Measurements from ENCODE around the gene NOP56.

NOP56 gene

DNA sequence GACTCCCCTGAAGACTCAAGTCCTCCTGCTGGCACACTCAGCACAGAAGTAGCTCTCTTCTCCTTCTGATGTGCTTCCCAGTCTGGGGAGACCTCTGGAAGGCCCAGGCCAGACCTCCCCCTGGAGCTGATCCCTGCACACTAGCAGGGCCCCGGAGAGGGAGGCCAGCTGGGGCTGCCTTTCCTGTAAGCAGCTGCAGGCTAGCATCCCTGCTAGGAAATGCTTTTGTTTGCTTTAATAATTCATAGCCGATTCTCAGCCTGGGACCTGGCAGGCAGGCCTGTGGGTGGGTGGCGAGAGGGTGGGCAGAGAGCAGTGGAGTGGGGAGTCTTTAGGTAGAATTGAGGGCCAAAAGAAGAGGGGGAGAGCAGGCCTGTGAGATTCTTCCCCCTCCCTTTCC is 45.3 kb downstream of the NOP56 start:
- no peak for TF ChIP-seq ZNF274 (IDR thresholded peaks at IDR 0.05; ENCODE audit: low read depth, low read length)
- no peak overlapping the region for H3K4me3 ChIP-seq (ENCODE audit: low read length)

GRCh38 chr20:2698186-2698817 is 45.9 kb downstream of the NOP56 start:
- H3K4me3 ChIP-seq (ENCODE audit: low read length), result no peak overlapping the region
- no peak for TF ChIP-seq ZNF274 (IDR thresholded peaks at IDR 0.05; ENCODE audit: low read depth, low read length)

GRCh38 chr20:2698912-2699311 is 46.5 kb downstream of the NOP56 start:
- no peak for TF ChIP-seq ZNF274 (IDR thresholded peaks at IDR 0.05; ENCODE audit: low read depth, low read length)
- no peak overlapping the region for H3K4me3 ChIP-seq (ENCODE audit: low read length)

- no peak for TF ChIP-seq ZNF274 (IDR thresholded peaks at IDR 0.05; ENCODE audit: low read depth, low read length)
- H3K4me3 ChIP-seq (ENCODE audit: low read length), result no peak overlapping the region
Measured at GRCh38 chr20:2699775-2700413, 47.5 kb downstream of the NOP56 start.

- H3K4me3 ChIP-seq (ENCODE audit: low read length), result no peak overlapping the region
- no peak for TF ChIP-seq ZNF274 (IDR thresholded peaks at IDR 0.05; ENCODE audit: low read depth, low read length)
Measured at GRCh38 chr20:2700913-2701620, 48.6 kb downstream of the NOP56 start.

DNA sequence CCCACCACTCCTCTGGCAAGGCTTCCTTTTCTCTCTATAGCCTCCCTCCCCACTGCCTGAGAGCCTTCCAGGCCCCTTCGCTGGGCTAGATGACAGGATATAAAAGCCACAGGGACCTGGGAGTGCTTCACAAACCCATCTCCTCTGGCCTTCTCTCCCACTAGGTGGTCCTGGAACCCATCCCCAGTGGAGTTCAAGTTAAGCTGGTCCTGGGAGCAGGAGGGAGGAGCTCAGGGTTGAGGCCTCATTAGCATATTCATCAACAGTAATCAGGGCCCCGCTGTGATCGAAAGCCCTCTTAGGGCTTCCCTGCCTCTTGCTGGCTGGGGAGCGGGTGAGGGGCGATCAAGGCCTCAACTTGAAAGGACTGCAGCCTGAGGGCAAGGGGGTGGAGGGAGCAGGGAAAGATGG is 49.2 kb downstream of the NOP56 start:
- TF ChIP-seq ZNF274 (IDR thresholded peaks at IDR 0.05; ENCODE audit: low read depth, low read length), result no peak
- no peak overlapping the region for H3K4me3 ChIP-seq (ENCODE audit: low read length)

GRCh38 chr20:2703716-2704475 is 51.5 kb downstream of the NOP56 start:
- no peak overlapping the region for H3K4me3 ChIP-seq (ENCODE audit: low read length)
- TF ChIP-seq ZNF274 (IDR thresholded peaks at IDR 0.05; ENCODE audit: low read depth, low read length), result no peak

DNA sequence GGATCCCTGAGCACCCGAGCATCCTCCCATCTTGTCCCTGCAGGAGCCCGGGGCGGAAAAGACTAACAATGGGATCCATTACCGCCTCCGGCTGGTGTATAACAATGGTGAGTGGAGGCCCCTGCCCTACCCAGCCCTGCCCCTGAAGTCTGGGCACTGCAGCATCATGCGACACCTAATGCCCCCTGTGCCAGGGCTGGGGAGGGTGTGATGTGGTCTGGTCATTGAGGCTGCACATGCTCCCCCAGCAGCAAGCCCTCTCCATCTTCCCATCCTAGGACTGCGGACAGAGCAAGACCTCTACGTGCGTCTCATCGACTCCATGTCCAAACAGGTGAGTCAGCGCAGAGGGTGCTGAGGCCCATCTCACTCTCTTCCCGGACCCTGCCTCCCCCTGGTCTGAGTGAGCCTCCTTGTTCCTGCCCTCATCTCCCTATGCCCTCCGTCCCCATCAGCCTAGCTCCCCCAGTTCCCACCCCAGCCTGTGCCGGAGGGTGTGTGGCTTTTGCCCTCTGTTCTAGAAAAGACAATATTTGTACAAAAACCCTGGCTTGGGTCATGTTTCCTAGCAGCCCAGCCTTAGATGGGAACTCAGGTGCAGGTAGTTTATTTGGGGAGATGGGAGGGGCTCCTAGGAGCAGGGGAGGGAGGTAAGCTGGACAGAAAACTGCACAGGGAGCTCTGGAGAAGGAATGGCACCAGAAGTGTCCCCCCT is 53.7 kb downstream of the NOP56 start:
- TF ChIP-seq ZNF274 (IDR thresholded peaks at IDR 0.05; ENCODE audit: low read depth, low read length), result no peak
- H3K4me3 ChIP-seq (ENCODE audit: low read length), result no peak overlapping the region

DNA sequence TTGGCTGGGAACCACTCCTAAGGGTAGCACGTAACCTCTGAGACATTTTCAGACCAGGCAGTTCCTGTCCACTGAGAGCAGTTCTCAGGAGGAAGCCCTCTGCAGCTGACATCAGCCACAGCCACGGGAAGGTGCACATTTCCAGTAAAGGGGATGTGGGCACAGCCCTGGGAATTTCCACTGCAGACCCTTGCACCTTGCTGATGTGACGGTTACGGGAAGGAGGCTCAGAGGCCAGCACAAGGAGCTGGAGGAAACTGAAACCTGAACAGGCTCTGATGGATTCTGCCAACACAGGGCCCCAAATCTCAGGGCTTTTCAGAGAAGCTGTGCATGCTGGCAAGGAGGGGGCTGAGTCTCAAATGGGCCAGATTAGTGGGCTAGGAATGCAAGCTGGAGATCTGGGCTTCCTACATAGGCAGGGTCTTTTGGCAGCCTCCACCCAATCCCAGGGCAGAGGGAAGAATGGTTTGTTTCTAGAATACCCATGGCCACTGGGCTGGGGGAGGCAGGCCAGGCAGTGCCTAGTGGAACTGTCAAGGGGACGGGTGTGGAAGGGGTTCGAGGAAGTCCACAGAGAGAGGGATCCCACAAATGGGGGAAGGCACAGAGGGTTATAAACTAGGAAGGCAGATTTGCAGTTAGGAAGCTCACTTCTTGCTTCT is 54.4 kb downstream of the NOP56 start:
- no peak overlapping the region for H3K4me3 ChIP-seq (ENCODE audit: low read length)
- TF ChIP-seq ZNF274 (IDR thresholded peaks at IDR 0.05; ENCODE audit: low read depth, low read length), result no peak

GRCh38 chr20:2707353-2708072 is 55.1 kb downstream of the NOP56 start:
- no peak for TF ChIP-seq ZNF274 (IDR thresholded peaks at IDR 0.05; ENCODE audit: low read depth, low read length)
- no peak overlapping the region for H3K4me3 ChIP-seq (ENCODE audit: low read length)

Data from GM08714 (cell line).